Activated B cell treated with CpG ODN at 0.5 μM for 24 hours (primary cell): ENCODE results near the gene GDAP2. TPM values are rescaled to one million over a fixed set of nuclear protein-coding genes. Genes with fewer than 3 reads are reported as not detected.

ENCODE experiments used
- ATAC-seq: fragments of 200-7000 bp; cut with Tn5 transposase; one replicate; pipeline ENCODE4 v1.10.0; 2021; ENCODE audit warnings: low read depth, mild to moderate bottlenecking, moderate library complexity
- CTCF ChIA-PET: fragments of 350-600 bp; sonication (Branson Sonifier 250); formaldehyde crosslinking; loops from one replicate; lab custom pipeline; 2021; ENCODE audit warnings: antibody characterized with exemption; lab: Charles Lee
- POLR2A ChIA-PET: fragments of 350-600 bp; sonication (Branson Sonifier 250); formaldehyde crosslinking; loops from one replicate; lab custom pipeline; 2021; ENCODE audit warnings: antibody characterized with exemption; lab: Charles Lee
- DNase-seq: peaks from one replicate; pipeline ENCODE4 v3.0.0; 2022
- H3K27ac Mint-ChIP-seq: one replicate; pipeline ENCODE4 v1.8.0; 2020; ENCODE audit warnings: mixed read lengths
- H3K27me3 Mint-ChIP-seq: one replicate; pipeline ENCODE4 v1.8.0; 2021; ENCODE audit warnings: mixed read lengths
- H3K36me3 Mint-ChIP-seq: one replicate; pipeline ENCODE4 v1.8.0; 2021; ENCODE audit warnings: low read depth, mixed read lengths
- H3K4me1 Mint-ChIP-seq: one replicate; pipeline ENCODE4 v1.8.0; 2021; ENCODE audit warnings: mixed read lengths
- H3K4me3 Mint-ChIP-seq: one replicate; pipeline ENCODE4 v1.8.0; 2020; ENCODE audit warnings: mild to moderate bottlenecking, mixed read lengths
- H3K9me3 Mint-ChIP-seq: one replicate; pipeline ENCODE4 v1.8.0; 2020; ENCODE audit warnings: mixed read lengths
- intact Hi-C: fragments of 100-400 bp; cut with micrococcal nuclease; formaldehyde crosslinking; loops from one replicate; pipeline ENCODE4 v1.15.1; 2024
- total RNA-seq: library from RNA; stranded (reverse); gene quantifications from 2 replicates; pipeline ENCODE4 v1.2.3, GENCODE V29; 2022
- TF ChIP-seq, protein P1 (sequence below): fragments of 200-600 bp; IDR thresholded peaks from one replicate; pipeline ENCODE4 v1.8.0; 2022; ENCODE audit warnings: antibody characterized with exemption, mild to moderate bottlenecking

GDAP2 gene
- total RNA-seq, 1 donor from 2014 or later: 20.6 TPM

DNA sequence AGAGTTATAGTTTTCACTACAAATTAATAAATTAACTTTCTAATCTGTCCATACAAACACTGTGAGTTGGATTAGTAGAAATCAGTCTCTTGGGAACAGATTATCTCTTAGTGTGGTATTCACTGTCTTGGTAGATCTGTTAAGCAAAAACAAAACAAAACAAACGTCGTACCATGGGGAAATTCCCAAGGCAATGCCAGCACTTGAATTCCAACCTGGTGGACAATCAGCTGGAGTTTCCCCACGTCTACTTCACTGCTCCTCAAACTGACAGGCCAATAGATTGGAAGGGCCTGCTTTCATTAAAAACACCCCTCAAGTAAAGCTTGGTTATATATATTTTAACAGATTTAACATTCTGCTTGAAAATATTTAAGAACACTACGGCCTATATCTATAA, 31.9 kb downstream of the GDAP2 start:
- no peaks in the 10 kb centered on the region for H3K4me1 Mint-ChIP-seq
- H3K4me3 Mint-ChIP-seq: no peak overlapping the region
- TF ChIP-seq, protein P1, sequence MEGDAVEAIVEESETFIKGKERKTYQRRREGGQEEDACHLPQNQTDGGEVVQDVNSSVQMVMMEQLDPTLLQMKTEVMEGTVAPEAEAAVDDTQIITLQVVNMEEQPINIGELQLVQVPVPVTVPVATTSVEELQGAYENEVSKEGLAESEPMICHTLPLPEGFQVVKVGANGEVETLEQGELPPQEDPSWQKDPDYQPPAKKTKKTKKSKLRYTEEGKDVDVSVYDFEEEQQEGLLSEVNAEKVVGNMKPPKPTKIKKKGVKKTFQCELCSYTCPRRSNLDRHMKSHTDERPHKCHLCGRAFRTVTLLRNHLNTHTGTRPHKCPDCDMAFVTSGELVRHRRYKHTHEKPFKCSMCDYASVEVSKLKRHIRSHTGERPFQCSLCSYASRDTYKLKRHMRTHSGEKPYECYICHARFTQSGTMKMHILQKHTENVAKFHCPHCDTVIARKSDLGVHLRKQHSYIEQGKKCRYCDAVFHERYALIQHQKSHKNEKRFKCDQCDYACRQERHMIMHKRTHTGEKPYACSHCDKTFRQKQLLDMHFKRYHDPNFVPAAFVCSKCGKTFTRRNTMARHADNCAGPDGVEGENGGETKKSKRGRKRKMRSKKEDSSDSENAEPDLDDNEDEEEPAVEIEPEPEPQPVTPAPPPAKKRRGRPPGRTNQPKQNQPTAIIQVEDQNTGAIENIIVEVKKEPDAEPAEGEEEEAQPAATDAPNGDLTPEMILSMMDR: no peak
- no peak for DNase-seq
- no peak overlapping the region for H3K27ac Mint-ChIP-seq
- H3K9me3 Mint-ChIP-seq: no peaks in the 10 kb centered on the region
- intact Hi-C loops: loop anchor here (5.0 to 10.0 kb wide), 2 partner anchors 223 to 775 kb away; partner anchors contain the start of gene TRIM45
- ATAC-seq: no peak
- CTCF ChIA-PET: interaction anchor here (1.7 kb wide), 1 partner anchor 9 kb away, joined by 11 read pairs; no protein-coding TSS in a partner anchor
- H3K27me3 Mint-ChIP-seq: no peaks in the 10 kb centered on the region
- POLR2A ChIA-PET: no interaction called here
- peaks cover 61% of the 10 kb centered on the region for H3K36me3 Mint-ChIP-seq

DNA sequence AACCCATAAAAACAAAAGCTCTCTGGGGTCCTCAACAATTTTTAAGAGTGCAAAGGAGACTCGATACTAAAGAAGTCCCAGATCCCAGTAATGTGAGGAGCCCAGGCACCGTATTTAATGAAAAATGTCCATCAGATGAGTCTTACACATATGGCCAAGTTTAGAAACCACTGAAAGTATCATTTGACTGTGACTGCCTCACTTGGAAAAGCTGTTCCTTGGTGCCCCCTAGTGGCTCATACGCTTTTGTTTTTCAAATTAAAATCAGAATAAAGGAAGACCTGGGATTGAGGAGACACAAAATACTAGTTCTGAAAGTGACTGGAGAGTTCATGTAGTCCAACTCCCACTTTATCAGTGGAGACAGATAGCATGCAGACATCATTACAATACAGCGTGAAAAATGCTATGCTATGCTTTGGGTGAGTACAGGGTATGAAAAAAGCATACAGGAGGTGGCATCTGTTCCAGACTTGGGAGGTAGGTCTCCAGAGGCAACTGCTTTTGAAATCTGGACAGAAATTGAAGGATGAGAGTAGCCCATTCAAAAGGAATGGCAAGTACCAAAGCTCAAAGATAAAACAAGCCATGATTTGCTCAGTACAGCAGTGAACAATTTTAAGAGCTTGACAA, 33.8 kb downstream of the GDAP2 start:
- POLR2A ChIA-PET: no interaction called here
- Mint-ChIP-seq H3K4me3 (no peak overlapping the region), H3K27me3 (no peaks in the 10 kb centered on the region), H3K9me3 (no peaks in the 10 kb centered on the region), H3K36me3 (peaks cover 56% of the 10 kb centered on the region), H3K4me1 (no peaks in the 10 kb centered on the region), H3K27ac (no peak overlapping the region)
- intact Hi-C loops: loop anchor here (1.0 to 10.0 kb wide), 4 partner anchors 137 to 773 kb away; partner anchors contain the start of gene TRIM45
- CTCF ChIA-PET: interaction anchor here (0.6 to 3.8 kb wide), 19 partner anchors 8 to 828 kb away, joined by 3 to 21 read pairs (median 5); no protein-coding TSS in a partner anchor
- DNase-seq (no peak), ATAC-seq (peak; percentile 68)
- TF ChIP-seq, protein P1: peak; percentile 34

DNA sequence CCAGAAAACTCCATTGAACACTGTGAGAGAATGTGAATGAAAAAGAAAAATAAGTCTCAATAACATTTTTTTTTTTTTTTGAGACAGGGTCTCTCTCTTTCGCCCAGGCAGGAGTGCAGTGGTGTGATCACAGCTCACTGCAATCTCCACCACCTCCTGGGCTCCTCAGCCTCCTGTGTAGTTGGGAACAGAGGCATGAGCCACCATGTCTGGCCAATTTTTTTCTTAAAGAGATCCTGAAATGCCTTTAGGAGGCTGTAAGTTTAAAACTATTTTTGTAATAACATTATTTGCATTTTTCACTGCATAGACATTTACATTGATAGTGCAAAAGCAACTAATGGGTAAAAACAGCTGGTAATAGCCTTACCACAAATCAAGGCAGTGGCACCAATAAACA, 35.3 kb downstream of the GDAP2 start:
- H3K27me3 Mint-ChIP-seq: no peaks in the 10 kb centered on the region
- TF ChIP-seq, protein P1: no peak
- ATAC-seq (no peak), DNase-seq (no peak)
- H3K4me1 Mint-ChIP-seq: no peaks in the 10 kb centered on the region
- ChIA-PET CTCF (interaction anchor here (0.9 to 3.8 kb wide), 4 partner anchors 14 to 827 kb away, joined by 5 to 21 read pairs (median 12); no protein-coding TSS in a partner anchor), POLR2A (interaction anchor here (0.7 kb wide), 1 partner anchor 33 kb away, joined by 3 read pairs; no protein-coding TSS in a partner anchor)
- no peak overlapping the region for H3K27ac Mint-ChIP-seq
- no peak overlapping the region for H3K4me3 Mint-ChIP-seq
- H3K9me3 Mint-ChIP-seq: no peaks in the 10 kb centered on the region
- intact Hi-C loops: loop anchor here (10.0 kb wide), 1 partner anchor 219 kb away; no protein-coding TSS in a partner anchor
- H3K36me3 Mint-ChIP-seq: peaks cover 50% of the 10 kb centered on the region

DNA sequence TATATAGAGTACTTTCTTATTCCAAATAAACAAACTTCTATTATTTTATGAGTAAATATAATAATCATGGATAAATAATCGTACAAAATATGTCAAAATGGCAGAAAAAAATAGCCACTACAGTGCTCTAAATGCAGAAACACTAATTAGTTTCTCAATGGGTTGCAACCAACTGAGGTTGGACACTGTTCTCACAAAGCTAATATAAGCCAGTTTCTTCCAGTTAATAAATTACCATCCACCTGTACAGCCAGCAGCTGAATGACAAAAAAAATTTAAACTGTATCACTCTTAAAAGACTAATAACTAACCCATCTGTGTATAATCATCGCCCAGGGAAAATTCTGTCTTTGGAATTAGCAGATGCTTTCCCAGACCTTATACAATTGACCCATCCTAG, 36.9 kb downstream of the GDAP2 start:
- Mint-ChIP-seq H3K9me3 (no peaks in the 10 kb centered on the region), H3K4me1 (no peaks in the 10 kb centered on the region), H3K27me3 (no peaks in the 10 kb centered on the region), H3K36me3 (peaks cover 44% of the 10 kb centered on the region), H3K4me3 (no peak overlapping the region), H3K27ac (no peak overlapping the region)
- DNase-seq (no peak), ATAC-seq (no peak)
- ChIA-PET CTCF (no interaction called here), POLR2A (no interaction called here)
- intact Hi-C loops: loop anchor here (10.0 kb wide), 1 partner anchor 218 kb away; no protein-coding TSS in a partner anchor
- TF ChIP-seq, protein P1: no peak

DNA sequence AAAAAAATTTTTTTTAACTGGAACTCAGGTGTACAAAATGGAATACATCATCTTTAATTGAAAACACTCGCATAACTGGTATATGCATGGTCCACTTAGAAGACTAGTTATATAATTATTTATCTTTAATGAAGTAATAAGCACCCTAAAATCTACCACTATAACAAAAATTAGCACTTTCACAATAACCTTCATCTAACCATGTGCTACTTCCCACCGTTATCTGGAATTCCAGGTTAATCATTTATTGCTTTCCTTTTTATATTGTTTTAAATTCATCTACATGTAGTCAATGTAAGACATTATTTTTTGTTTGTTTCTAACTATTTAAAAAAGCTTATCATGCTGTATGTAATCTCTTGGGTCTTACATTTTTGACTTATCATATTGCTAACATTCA, 39.0 kb downstream of the GDAP2 start:
- TF ChIP-seq, protein P1: no peak
- Mint-ChIP-seq H3K36me3 (peaks cover 40% of the 10 kb centered on the region), H3K27ac (no peak overlapping the region), H3K4me1 (no peaks in the 10 kb centered on the region), H3K9me3 (no peaks in the 10 kb centered on the region), H3K4me3 (no peak overlapping the region), H3K27me3 (no peaks in the 10 kb centered on the region)
- ATAC-seq: no peak
- intact Hi-C loops: loop anchor here (10.0 kb wide), 1 partner anchor 216 kb away; no protein-coding TSS in a partner anchor
- ChIA-PET POLR2A (no interaction called here), CTCF (no interaction called here)
- DNase-seq: no peak
